GM18867 (cell line): Measurements from ENCODE around the gene FZR1.

Experiments used
- ATAC-seq: cut with Tn5 transposase; IDR thresholded peaks from one replicate; pipeline ENCODE4 v1.9.1; 2021; ENCODE audit warnings: mild to moderate bottlenecking, moderate library complexity; ENCODE audit not compliant: unreplicated experiment

FZR1 gene

DNA sequence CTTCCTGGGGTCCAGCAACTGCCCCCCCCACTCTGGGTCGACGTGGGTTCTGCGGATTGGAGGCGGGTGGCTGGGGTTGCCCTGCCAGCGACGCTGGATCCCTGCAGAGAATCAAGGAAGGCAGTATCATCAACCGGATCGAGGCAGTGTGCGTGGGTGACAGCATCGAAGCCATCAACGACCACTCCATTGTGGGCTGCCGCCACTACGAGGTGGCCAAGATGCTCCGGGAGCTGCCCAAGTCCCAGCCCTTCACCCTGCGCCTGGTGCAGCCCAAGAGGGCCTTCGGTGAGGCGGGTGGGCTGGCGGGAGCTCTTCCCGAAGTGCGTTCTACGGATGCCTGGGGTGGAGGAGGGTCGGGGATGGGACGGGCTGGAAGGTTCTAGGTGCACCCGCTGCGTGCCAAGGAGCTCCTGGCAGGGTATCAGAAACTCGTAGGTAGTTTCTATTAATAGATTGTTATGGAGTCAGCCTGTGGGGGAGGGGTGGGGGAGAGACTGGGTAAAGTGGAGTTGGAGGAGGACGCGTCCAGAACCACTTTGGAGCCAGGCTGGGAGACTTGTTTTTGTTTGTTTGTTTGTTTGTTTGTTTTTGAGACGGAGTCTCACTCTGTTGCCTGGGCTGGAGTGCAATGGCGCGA lies 80.7 kb downstream of the FZR1 start:
- no peak for ATAC-seq
